SK-N-SH (cell line): ENCODE data around the gene PRPF6. TPM values are rescaled to one million over a fixed set of nuclear protein-coding genes. Genes with fewer than 3 reads are reported as not detected.
A peak's percentile ranks its signal among the peaks of the same experiment; 100 is the strongest.

Experiments
- CTCF ChIA-PET: fragments of 300-600, 350-600 bp; formaldehyde crosslinking; extraction: SDS; loops from one replicate; lab custom pipeline; 2021; lab: Yijun Ruan, JAX
- POLR2A ChIA-PET: fragments of 350-600 bp; sonication (Branson Sonifier 250); formaldehyde crosslinking; extraction: SDS; loops from one replicate; lab custom pipeline; 2020; ENCODE audit warnings: antibody characterized with exemption, inconsistent platforms; lab: Yijun Ruan, JAX
- DNase-seq: peaks from one replicate; pipeline ENCODE4 v3.0.0; 2012
- H2AFZ ChIP-seq: fragments of 200-600 bp; sonication (generic); 2 replicates; pipeline ENCODE4 v1.8.1; 2016; ENCODE audit warnings: antibody characterized with exemption, mild to moderate bottlenecking, low read depth
- H3F3A ChIP-seq: fragments of 200-600 bp; sonication (generic); replicated peaks from 2 replicates; pipeline ENCODE3; 2016; ENCODE audit warnings: antibody characterized with exemption, mild to moderate bottlenecking; ENCODE audit not compliant: insufficient read depth
- H3K27ac ChIP-seq, 2 experiments: fragments of 200-500 bp in 1 of 2; fragments of 200-600 bp in 1 of 2; sonication (Bioruptor generic) in 1 of 2; sonication (generic), shearing (Covaris generic) in 1 of 2; 2 replicates each; pipeline versions ENCODE4 v1.5.1 to v1.6.1; 2014 to 2016; ENCODE audit warnings: low read depth in 2 of 2, inconsistent platforms in 1 of 2, low read length in 1 of 2, mild to moderate bottlenecking in 1 of 2, mixed read lengths in 1 of 2
- H3K27me3 ChIP-seq: fragments of 200-600 bp; sonication (generic), shearing (Covaris generic); 2 replicates; pipeline ENCODE4 v1.6.1; 2016; ENCODE audit warnings: mixed run types; ENCODE audit not compliant: insufficient read depth
- H3K36me3 ChIP-seq, 2 experiments: fragments of 200-500 bp in 1 of 2; fragments of 200-600 bp in 1 of 2; sonication (Bioruptor generic) in 1 of 2; sonication (generic) in 1 of 2; replicated peaks in 1 of 2; 2 replicates each; pipeline versions ENCODE3 to v1.5.1; 2014 to 2016; ENCODE audit warnings: low read length in 1 of 2, mild to moderate bottlenecking in 1 of 2; ENCODE audit not compliant: insufficient read depth in 2 of 2, control insufficient read depth in 1 of 2
- H3K4me1 ChIP-seq, 2 experiments: fragments of 200-500 bp in 1 of 2; fragments of 200-600 bp in 1 of 2; sonication (Bioruptor generic) in 1 of 2; sonication (generic), shearing (Covaris generic) in 1 of 2; 2 replicates each; pipeline versions ENCODE4 v1.5.1 to v1.6.1; 2014 to 2016; ENCODE audit warnings: low read depth in 1 of 2, low read length in 1 of 2, mixed run types in 1 of 2; ENCODE audit not compliant: insufficient read depth in 2 of 2, control insufficient read depth in 1 of 2
- H3K4me2 ChIP-seq: fragments of 200-600 bp; sonication (generic), shearing (Covaris generic); 2 replicates; pipeline ENCODE4 v1.6.1; 2017; ENCODE audit warnings: mixed run types
- H3K4me3 ChIP-seq, 2 experiments: fragments of 200-500 bp in 1 of 2; fragments of 200-600 bp in 1 of 2; sonication (Bioruptor generic) in 1 of 2; sonication (generic), shearing (Covaris generic) in 1 of 2; 2 replicates each; pipeline versions ENCODE4 v1.5.1 to v1.8.1; 2014 to 2016; ENCODE audit warnings: low read depth in 2 of 2, inconsistent platforms in 1 of 2, low read length in 1 of 2, mild to moderate bottlenecking in 1 of 2, mixed read lengths in 1 of 2, moderate library complexity in 1 of 2
- H3K79me2 ChIP-seq: fragments of 200-600 bp; sonication (generic); 2 replicates; pipeline ENCODE4 v1.8.1; 2017; ENCODE audit warnings: mild to moderate bottlenecking; ENCODE audit not compliant: insufficient read depth
- H3K9ac ChIP-seq: fragments of 200-600 bp; sonication (generic); 2 replicates; pipeline ENCODE4 v1.6.1; 2017; ENCODE audit warnings: mixed run types
- H3K9me2 ChIP-seq: fragments of 200-600 bp; sonication (generic); 2 replicates; pipeline ENCODE4 v1.6.1; 2017; ENCODE audit warnings: mixed run types
- H3K9me3 ChIP-seq: fragments of 200-600 bp; sonication (generic); 2 replicates; pipeline ENCODE4 v1.6.1; 2017; ENCODE audit warnings: mixed run types, mild to moderate bottlenecking, moderate library complexity
- H4K20me1 ChIP-seq: fragments of 200-600 bp; sonication (generic); 2 replicates; pipeline ENCODE4 v1.6.1; 2017; ENCODE audit warnings: mild to moderate bottlenecking, mixed run types; ENCODE audit not compliant: insufficient read depth
- CTCF ChIP-seq: fragments of 200-600 bp; sonication (generic); IDR thresholded peaks from 2 replicates; pipeline ENCODE4 v1.6.1; 2017; ENCODE audit warnings: antibody characterized with exemption, mild to moderate bottlenecking, moderate library complexity
- POLR2AphosphoS5 ChIP-seq: IDR thresholded peaks from 2 replicates; pipeline ENCODE4 v1.6.1; 2012; ENCODE audit warnings: low read depth, low read length
- RAD21 ChIP-seq: IDR thresholded peaks from 2 replicates; pipeline ENCODE4 v1.6.1; 2012; ENCODE audit warnings: mild to moderate bottlenecking, low read length
- RFX5 ChIP-seq: IDR thresholded peaks from 2 replicates; pipeline ENCODE4 v1.6.1; 2012; ENCODE audit warnings: mild to moderate bottlenecking, improper control_type of control experiment, low read length
- USF1 ChIP-seq: IDR thresholded peaks from 2 replicates; pipeline ENCODE4 v1.4.0; 2012; ENCODE audit warnings: low read depth, borderline replicate concordance
- YY1 ChIP-seq: IDR thresholded peaks from 2 replicates; pipeline ENCODE4 v1.4.0; 2012; ENCODE audit warnings: low read depth, mild to moderate bottlenecking
- ZBTB33 ChIP-seq: IDR thresholded peaks from 2 replicates; pipeline ENCODE4 v1.4.0; 2012; ENCODE audit warnings: low read depth, borderline replicate concordance
- WGBS: methylation state at CpG from one replicate; pipeline ENCODE4 v1.1.6; 2017; ENCODE audit warnings: low lambda C conversion rate; 5-methylcytosine and 5-hydroxymethylcytosine counted together
- polyA plus RNA-seq, 3 experiments: library from polyadenylated mRNA; depleted of rRNA; stranded (reverse); fragments of >200 nt; gene quantifications; 2 replicates each; pipeline ENCODE4 v1.2.3, GENCODE V29; 2012

Gene PRPF6
- polyA plus RNA-seq, 1 of the 3 experiments (the other 2 are of a cell fraction): 59.1 TPM

GRCh38 chr20:63932606-63933160 is 48.2 kb upstream of the PRPF6 start (continued):
- TF ChIP-seq ZBTB33 (no peak), RFX5 (no peak)

GRCh38 chr20:63933646-63934045 is 47.3 kb upstream of the PRPF6 start:
- 89% methylated on average over 3 of the region's 5 CpGs for WGBS
- peaks cover 5% of the 10 kb centered on the region; the same call in 1 of the 2 replicates for H3K79me2 ChIP-seq
- POLR2A ChIA-PET: interaction anchor here (0.7 kb wide), 1 partner anchor 28 kb away, joined by 3 read pairs; no protein-coding TSS in a partner anchor

GRCh38 chr20:63934271-63935068 is 46.5 kb upstream of the PRPF6 start:
- H2AFZ ChIP-seq: no peak overlapping the region
- 94% methylated on average over 23 of the region's 37 CpGs for WGBS
- H3K4me3 ChIP-seq: no peak overlapping the region
- H3K4me1 ChIP-seq: no peaks in the 10 kb centered on the region
- H4K20me1 ChIP-seq: peaks cover 20% of the 10 kb centered on the region; the same call in 1 of the 2 replicates
- no peaks in the 10 kb centered on the region for H3K27me3 ChIP-seq
- CTCF ChIA-PET: interaction anchor here (1.1 to 1.8 kb wide), 3 partner anchors 11 to 104 kb away, joined by 3 to 6 read pairs (median 3); no protein-coding TSS in a partner anchor
- peak; percentile 74 for DNase-seq
- H3K4me2 ChIP-seq: no peak overlapping the region
- POLR2A ChIA-PET: no interaction called here
- H3K9ac ChIP-seq: no peak overlapping the region
- H3K9me2 ChIP-seq: no peaks in the 10 kb centered on the region
- peaks cover 4 to 52% of the 10 kb centered on the region in 2 experiments for H3K36me3 ChIP-seq
- TF ChIP-seq POLR2AphosphoS5 (no peak), CTCF (peak; percentile 37)
- no peaks in the 10 kb centered on the region for H3F3A ChIP-seq
- H3K27ac ChIP-seq: no peak overlapping the region
- H3K9me3 ChIP-seq: no peaks in the 10 kb centered on the region
- peaks cover 5% of the 10 kb centered on the region; the same call in 1 of the 2 replicates for H3K79me2 ChIP-seq

More at GRCh38 chr20:63933646-63934045, 47.3 kb upstream of the PRPF6 start:
- Histone ChIP-seq H3F3A (no peaks in the 10 kb centered on the region), H2AFZ (no peak overlapping the region), H3K27ac (no peak overlapping the region), H3K9me3 (no peaks in the 10 kb centered on the region), H3K4me2 (no peak overlapping the region), H3K4me1 (no peaks in the 10 kb centered on the region), H3K27me3 (no peaks in the 10 kb centered on the region), H3K36me3 (peaks cover 6 to 53% of the 10 kb centered on the region in 2 experiments), H4K20me1 (peaks cover 17% of the 10 kb centered on the region; the same call in 1 of the 2 replicates), H3K9ac (no peak overlapping the region), H3K9me2 (no peaks in the 10 kb centered on the region), H3K4me3 (no peak overlapping the region)
- no peak for DNase-seq
- TF ChIP-seq RAD21 (no peak), USF1 (no peak), YY1 (no peak)
- CTCF ChIA-PET: interaction anchor here (1.0 to 1.5 kb wide), 2 partner anchors 10 to 40 kb away, joined by 3 to 6 read pairs; no protein-coding TSS in a partner anchor
